ENCODE results near the gene TRPM1.

DNA sequence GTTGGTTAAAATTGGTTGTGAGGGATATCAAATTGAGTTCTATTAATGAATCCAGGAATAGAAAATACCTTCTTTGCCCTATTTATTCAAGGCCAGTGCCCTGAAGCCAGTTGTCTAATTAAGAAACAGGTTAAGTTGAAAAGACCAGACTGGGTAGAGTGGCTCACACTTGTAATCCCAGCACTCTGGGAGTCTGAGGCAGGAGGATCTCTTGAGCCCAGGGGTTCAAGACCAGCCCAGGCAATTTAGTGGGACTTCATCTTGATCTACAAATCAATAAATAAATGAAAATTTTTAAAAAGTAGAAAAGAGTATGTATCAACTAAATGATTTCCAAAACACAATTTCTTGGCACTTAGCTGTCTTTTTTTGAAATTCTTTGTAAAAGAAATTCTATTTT, 40.3 kb upstream of the TRPM1 start:
- no peak for TF ChIP-seq YY1 (tag by site-specific recombination; IDR thresholded peaks at IDR 0.05)
- TF ChIP-seq, protein P1, sequence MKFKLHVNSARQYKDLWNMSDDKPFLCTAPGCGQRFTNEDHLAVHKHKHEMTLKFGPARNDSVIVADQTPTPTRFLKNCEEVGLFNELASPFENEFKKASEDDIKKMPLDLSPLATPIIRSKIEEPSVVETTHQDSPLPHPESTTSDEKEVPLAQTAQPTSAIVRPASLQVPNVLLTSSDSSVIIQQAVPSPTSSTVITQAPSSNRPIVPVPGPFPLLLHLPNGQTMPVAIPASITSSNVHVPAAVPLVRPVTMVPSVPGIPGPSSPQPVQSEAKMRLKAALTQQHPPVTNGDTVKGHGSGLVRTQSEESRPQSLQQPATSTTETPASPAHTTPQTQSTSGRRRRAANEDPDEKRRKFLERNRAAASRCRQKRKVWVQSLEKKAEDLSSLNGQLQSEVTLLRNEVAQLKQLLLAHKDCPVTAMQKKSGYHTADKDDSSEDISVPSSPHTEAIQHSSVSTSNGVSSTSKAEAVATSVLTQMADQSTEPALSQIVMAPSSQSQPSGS (tag by site-specific recombination; IDR thresholded peaks at IDR 0.05; ENCODE audit: low read depth) = no peak
